Dermis microvascular lymphatic vessel endothelial cell (primary cell): ENCODE results near the gene MLLT6. TPM values are rescaled to one million over a fixed set of nuclear protein-coding genes. Genes with fewer than 3 reads are reported as not detected.
"Not testable (repeated sequence)": the region's sequence is repeated elsewhere in the genome, so short reads cannot be mapped to it uniquely, and the experiment has no call there.

Source experiments
- DNase-seq, 2 donors: peaks; one replicate each; pipeline versions ENCODE4 v3.0.0 to v3.0.0-alpha.2; 2010; ENCODE audit warnings: low read depth in 2 of 2
- total RNA-seq: library from RNA; depleted of rRNA; stranded (reverse); fragments of >200 nt; gene quantifications from 2 replicates; pipeline ENCODE4 v1.2.1, GENCODE V29; 2014

Gene MLLT6
- total RNA-seq, 1 donor from 2014 or later: 12.2 TPM

GRCh38 chr17:38726145-38726544 lies 21.1 kb downstream of the MLLT6 start:
- not testable (repeated sequence) for DNase-seq

- no peak for DNase-seq
These were observed 22.7 kb downstream of the MLLT6 start for GRCh38 chr17:38727736-38728135.

DNA sequence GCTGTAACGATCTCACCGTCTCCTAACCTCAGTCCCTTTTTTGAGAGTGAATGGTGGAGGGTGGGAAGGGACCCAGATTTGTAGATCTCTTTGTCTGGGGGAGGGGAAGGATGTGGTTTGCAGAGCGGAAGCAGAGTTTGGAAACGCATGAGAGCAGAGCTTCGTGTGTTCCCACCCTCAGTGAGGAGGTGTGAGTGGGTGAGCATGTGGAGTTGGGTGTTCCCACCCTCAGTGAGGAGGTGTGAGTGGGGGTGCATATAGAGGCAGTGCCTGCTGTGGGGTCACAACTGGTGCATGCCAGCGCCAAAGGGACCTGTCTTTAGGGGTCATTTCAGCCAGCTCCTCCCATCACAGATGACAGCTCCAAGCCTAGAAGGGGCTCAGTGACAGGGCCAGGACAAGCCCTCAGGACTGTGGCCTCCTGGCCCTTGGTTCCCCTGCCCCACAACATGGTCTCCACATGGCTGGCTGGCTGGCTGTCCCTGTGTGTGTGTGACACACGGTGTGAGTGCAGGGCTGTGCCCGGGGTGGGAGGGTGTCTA lies 23.3 kb downstream of the MLLT6 start:
- DNase-seq: no peak

- DNase-seq: no peak
These were observed 24.4 kb downstream of the MLLT6 start for GRCh38 chr17:38729368-38729885.

- peak in 1 of 2 donors; percentile 78 for DNase-seq
These were observed 24.9 kb downstream of the MLLT6 start, which contains the start of gene CISD3 for GRCh38 chr17:38729886-38730525. Gene CISD3, plus strand, starts transcription at chr17:38730341. Its CDS starts 18 bp downstream, at chr17:38730359.

GRCh38 chr17:38730526-38731379 lies 25.7 kb downstream of the MLLT6 start:
- DNase-seq: peak in 1 of 2 donors; percentile 28

GRCh38 chr17:38731526-38732294 lies 26.6 kb downstream of the MLLT6 start:
- no peak for DNase-seq

DNA sequence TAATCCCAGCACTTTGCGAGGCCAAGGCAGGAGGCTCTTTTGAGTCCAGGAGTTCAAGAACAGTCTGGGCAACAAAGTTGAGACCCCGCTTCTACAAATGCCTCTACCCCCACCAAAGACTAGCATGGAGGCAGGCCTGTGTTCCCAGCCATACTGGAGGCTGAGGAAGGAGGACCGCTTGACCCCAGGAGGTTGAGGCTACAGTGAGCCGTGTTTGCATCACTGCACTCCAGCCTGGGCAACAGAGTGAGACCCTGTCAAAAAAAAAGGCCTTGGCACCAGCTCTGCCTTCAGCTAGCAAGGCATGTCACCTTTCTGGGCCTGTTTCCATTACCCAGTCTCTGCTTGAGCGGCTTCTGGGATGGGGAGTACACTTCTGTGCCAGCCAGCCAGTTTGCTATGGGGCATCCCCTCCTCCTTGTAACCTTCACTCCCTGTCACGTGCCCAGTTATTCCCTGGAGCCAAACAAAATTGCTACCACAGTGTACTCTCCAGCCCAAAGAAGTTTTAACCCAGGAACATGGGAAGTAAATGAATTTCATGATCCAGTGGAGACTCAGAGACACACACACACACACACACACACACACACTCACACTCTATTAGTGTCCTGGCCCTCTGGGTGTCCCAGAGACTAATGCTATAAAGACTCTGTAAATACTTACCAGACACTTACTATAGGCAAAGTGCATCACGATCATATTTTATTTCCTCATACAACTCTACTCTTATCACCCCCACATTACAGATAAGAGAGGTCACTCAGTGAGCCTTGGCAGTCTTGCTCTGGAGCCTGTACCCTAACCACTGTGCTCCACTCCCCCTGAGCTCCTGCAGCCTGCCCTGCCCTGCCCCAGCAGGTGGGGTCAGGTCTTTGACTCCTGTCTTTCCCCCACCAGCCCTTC lies 27.6 kb downstream of the MLLT6 start:
- no peak for DNase-seq

- no peak for DNase-seq
These were observed 28.4 kb downstream of the MLLT6 start for GRCh38 chr17:38733282-38733981.

- DNase-seq: no peak
These were observed 29.2 kb downstream of the MLLT6 start for GRCh38 chr17:38733982-38734973.

- no peak for DNase-seq
These were observed 30.3 kb downstream of the MLLT6 start for GRCh38 chr17:38735161-38735997.

DNA sequence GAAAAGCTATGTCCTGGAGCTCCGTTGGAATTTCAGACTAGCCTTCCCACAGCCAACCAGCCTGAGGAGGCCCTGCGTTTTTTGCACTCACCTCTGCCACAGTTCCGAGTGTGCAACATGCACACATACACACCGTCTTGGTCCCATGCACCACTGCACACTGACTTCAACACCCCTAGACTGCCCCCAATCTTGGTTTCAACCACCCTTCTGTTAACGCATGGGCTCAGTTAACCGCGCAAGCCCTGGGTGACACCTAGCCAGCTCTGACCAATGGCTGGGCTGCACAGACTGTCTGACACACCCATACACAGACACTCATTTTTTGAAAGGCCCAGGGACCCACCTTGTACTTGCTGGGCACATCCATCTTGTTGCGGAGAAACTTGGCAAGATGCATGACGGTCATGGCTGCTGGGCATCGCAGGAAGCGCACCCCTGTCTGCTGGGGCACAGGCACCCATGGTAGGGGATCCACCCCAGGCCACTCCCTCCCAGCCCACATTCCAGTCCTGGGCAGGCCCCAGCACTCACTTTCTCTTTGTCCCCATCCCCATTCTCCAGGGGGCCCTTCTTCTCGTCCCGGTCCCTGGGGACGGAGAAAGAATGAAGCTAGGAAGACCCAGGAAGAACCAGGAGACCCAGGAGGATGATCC lies 33.1 kb downstream of the MLLT6 start:
- DNase-seq: no peak

DNA sequence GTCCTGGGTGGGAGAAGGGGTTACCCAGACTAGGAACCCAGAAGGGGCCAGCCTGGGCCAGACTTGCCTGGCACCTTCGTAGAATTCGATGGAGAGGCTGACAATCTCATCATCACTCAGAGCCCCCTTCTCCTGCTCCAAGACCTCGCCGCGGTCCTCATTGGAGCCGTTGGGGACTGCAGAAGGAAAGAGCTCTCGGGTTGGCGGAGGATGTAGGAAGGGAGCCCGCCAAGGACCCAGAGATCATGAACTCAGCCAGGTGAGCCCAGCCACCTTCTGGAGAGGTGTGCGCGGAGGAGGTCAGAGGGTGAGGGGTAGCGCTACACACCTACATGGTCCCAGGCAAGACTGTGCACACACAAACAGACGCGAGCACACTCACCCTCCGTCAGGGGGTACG lies 33.6 kb downstream of the MLLT6 start:
- DNase-seq: no peak

GRCh38 chr17:38739305-38739704 lies 34.2 kb downstream of the MLLT6 start:
- DNase-seq: no peak

- no peak for DNase-seq
These were observed 35.0 kb downstream of the MLLT6 start for GRCh38 chr17:38740044-38740443.

DNA sequence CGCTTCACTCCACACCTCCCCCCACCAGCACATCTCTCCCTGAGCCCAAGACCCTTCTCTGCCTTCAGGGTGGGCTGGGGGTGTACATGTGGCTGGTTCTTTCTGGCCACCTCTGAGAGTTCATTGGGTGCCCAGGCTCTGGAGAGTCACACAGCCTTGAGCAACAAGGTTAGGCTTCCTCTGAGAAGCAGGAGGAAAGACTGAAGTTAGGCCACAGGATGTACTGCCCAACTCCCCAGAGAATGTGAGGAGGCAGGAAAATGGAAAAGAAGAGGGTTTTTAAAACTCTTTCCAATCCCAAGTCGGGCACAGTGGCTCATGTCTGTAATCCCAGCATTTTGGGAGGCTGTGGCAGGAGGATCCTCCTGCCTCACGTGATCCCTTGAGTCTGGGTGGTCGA lies 35.7 kb downstream of the MLLT6 start:
- no peak for DNase-seq

- DNase-seq: no peak
These were observed 36.4 kb downstream of the MLLT6 start for GRCh38 chr17:38741461-38741860.
